NCI-H446 (cell line): ENCODE data around the gene RTL5.
A peak's percentile ranks its signal among the peaks of the same experiment; 100 is the strongest.
"Not testable (repeated sequence)": the region's sequence is repeated elsewhere in the genome, so short reads cannot be mapped to it uniquely, and the experiment has no call there.

Experiments used
- DNase-seq, 2 experiments: peaks; one replicate each; lab custom pipeline; 2025; lab: John Stamatoyannopoulos, UW

The RTL5 gene

GRCh38 chrX:72131317-72132294 is at the start of gene RTL5:
Gene RTL5 (minus strand): TSS chrX:72131915.
- DNase-seq = peak; percentile 28 to 78

GRCh38 chrX:72180539-72180938 is 48.8 kb upstream of the RTL5 start:
- no peak for DNase-seq

- DNase-seq = no peak
Measured at GRCh38 chrX:72176981-72177380, 45.3 kb upstream of the RTL5 start.

- DNase-seq = not testable (repeated sequence)
Measured at GRCh38 chrX:72176289-72176688, 44.6 kb upstream of the RTL5 start.

GRCh38 chrX:72169008-72169728 is 37.5 kb upstream of the RTL5 start:
- no peak for DNase-seq

- no peak for DNase-seq
Measured at GRCh38 chrX:72165551-72165950, 33.8 kb upstream of the RTL5 start.

GRCh38 chrX:72159769-72160168 is 28.1 kb upstream of the RTL5 start:
- DNase-seq = no peak

- DNase-seq = no peak
Measured at GRCh38 chrX:72158773-72159172, 27.1 kb upstream of the RTL5 start.

- no peak for DNase-seq
Measured at GRCh38 chrX:72146527-72146926, 14.8 kb upstream of the RTL5 start.

GRCh38 chrX:72145181-72145580 is 13.5 kb upstream of the RTL5 start:
- no peak for DNase-seq

- DNase-seq = no peak
Measured at GRCh38 chrX:72143609-72143907, 11.8 kb upstream of the RTL5 start.

- no peak for DNase-seq
Measured at GRCh38 chrX:72142794-72143608, 11.3 kb upstream of the RTL5 start.

- DNase-seq = peak; percentile 74 to 79
Measured at GRCh38 chrX:72142094-72142793, 10.5 kb upstream of the RTL5 start.

- DNase-seq = no peak
Measured at GRCh38 chrX:72141372-72142004, 9.8 kb upstream of the RTL5 start.

GRCh38 chrX:72139538-72139937 is 7.8 kb upstream of the RTL5 start:
- DNase-seq = no peak

- peak; percentile 8 to 75 for DNase-seq
Measured at GRCh38 chrX:72137846-72138495, 6.3 kb upstream of the RTL5 start.

- DNase-seq = no peak
Measured at GRCh38 chrX:72133851-72134546, 2.3 kb upstream of the RTL5 start.

GRCh38 chrX:72132456-72132855 is 741 bp upstream of the RTL5 start:
- DNase-seq = no peak

GRCh38 chrX:72130762-72131250 is 909 bp downstream of the RTL5 start:
- DNase-seq = no peak
